Common myeloid progenitor, CD34-positive (primary cell): ENCODE results near the gene ACE2.

Experiments
- CTCF ChIA-PET: fragments of 350-600 bp; sonication (Branson Sonifier 250); formaldehyde crosslinking; loops from one replicate; lab custom pipeline; 2021; ENCODE audit warnings: antibody characterized with exemption; lab: Charles Lee
- POLR2A ChIA-PET: fragments of 350-600 bp; sonication (Branson Sonifier 250); formaldehyde crosslinking; loops from one replicate; lab custom pipeline; 2021; ENCODE audit warnings: antibody characterized with exemption; lab: Charles Lee
- DNase-seq, 3 donors: peaks; one replicate each; pipeline versions ENCODE4 v3.0.0 to v3.0.0-alpha.2; 2013
- H3K27ac ChIP-seq, 2 experiments: 1 replicate in 1 of 2; 2 replicates in 1 of 2; pipeline ENCODE4 v1.7.0; 2013; ENCODE audit warnings: inconsistent platforms in 2 of 2, low read length in 2 of 2, mild to moderate bottlenecking in 2 of 2, low read depth in 1 of 2, moderate library complexity in 1 of 2; ENCODE audit not compliant: severe bottlenecking in 2 of 2, insufficient read depth in 1 of 2, poor library complexity in 1 of 2
- H3K27me3 ChIP-seq, 5 experiments: replicated peaks in 2 of 5; 1 replicate in 3 of 5; 2 replicates in 2 of 5; pipeline versions ENCODE4 v1.6.1 to v1.7.0; 2013; ENCODE audit warnings: low read length in 4 of 5, mild to moderate bottlenecking in 2 of 5, moderate library complexity in 2 of 5, inconsistent platforms in 1 of 5; ENCODE audit not compliant: insufficient read depth in 5 of 5, control insufficient read depth in 4 of 5
- H3K36me3 ChIP-seq, 4 experiments: 1 replicate in 2 of 4; 2 replicates in 2 of 4; pipeline versions ENCODE4 v1.6.1 to v1.7.0; 2013; ENCODE audit warnings: low read length in 3 of 4, control low read depth in 1 of 4, mild to moderate bottlenecking in 1 of 4; ENCODE audit not compliant: control insufficient read depth in 4 of 4, insufficient read depth in 4 of 4
- H3K4me1 ChIP-seq, 4 experiments: 1 replicate in 3 of 4; 2 replicates in 1 of 4; pipeline versions ENCODE4 v1.6.1 to v1.7.1; 2013; ENCODE audit warnings: low read length in 3 of 4, mild to moderate bottlenecking in 3 of 4, control low read depth in 1 of 4, inconsistent platforms in 1 of 4, moderate library complexity in 1 of 4; ENCODE audit not compliant: control insufficient read depth in 4 of 4, insufficient read depth in 4 of 4; ENCODE audit errors: control extremely low read depth in 1 of 4
- H3K4me3 ChIP-seq, 7 experiments: 1 replicate in 4 of 7; 2 replicates in 3 of 7; pipeline versions ENCODE4 v1.5.1 to v1.7.0; 2013; ENCODE audit warnings: mild to moderate bottlenecking in 7 of 7, low read length in 6 of 7, moderate library complexity in 6 of 7, inconsistent platforms in 2 of 7, low read depth in 2 of 7, control low read depth in 1 of 7; ENCODE audit not compliant: insufficient read depth in 4 of 7, control insufficient read depth in 1 of 7; ENCODE audit errors: extremely low read depth in 1 of 7
- H3K9me3 ChIP-seq, 5 experiments: 1 replicate in 4 of 5; 2 replicates in 1 of 5; pipeline versions ENCODE4 v1.6.1 to v1.7.1; 2013; ENCODE audit warnings: low read length in 4 of 5, mild to moderate bottlenecking in 2 of 5, inconsistent platforms in 1 of 5, low read depth in 1 of 5, moderate library complexity in 1 of 5; ENCODE audit not compliant: control insufficient read depth in 4 of 5, insufficient read depth in 2 of 5; ENCODE audit errors: control extremely low read depth in 1 of 5
- WGBS: methylation state at CpG from one replicate; pipeline ENCODE4 v1.1.5; 2013; ENCODE audit not compliant: insufficient coverage; 5-methylcytosine and 5-hydroxymethylcytosine counted together

ACE2 gene

DNA sequence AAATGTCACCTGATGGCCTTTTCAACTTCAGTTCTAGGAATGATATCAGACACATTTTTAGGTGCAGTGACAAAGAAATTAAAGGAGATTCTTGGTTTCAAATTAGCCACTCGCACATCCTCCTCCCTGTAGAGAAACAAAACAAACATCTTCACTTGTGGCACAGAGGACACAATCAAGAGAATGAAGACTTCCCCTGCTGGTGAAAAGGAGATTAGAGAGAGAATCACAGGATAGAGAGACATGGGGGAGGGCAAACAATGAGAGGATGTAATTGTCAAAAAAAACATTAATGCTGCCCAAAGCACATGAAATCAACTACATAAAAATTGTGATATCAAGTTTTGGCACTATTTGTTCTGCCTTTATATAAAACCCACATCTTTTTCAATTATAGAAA, 34.5 kb downstream of the ACE2 start:
- WGBS = no CpG with 5 or more reads among the region's 1 CpG
- Histone ChIP-seq H3K9me3 (no peaks in the 10 kb centered on the region), H3K27me3 (peaks cover 0 to 21% (median 0%) of the 10 kb centered on the region in 5 experiments), H3K27ac (no peak overlapping the region), H3K4me3 (no peak overlapping the region), H3K36me3 (no peaks in the 10 kb centered on the region), H3K4me1 (peaks cover 0 to 2% (median 0%) of the 10 kb centered on the region in 4 experiments)
- peak in 2 of 3 donors; percentile 11 to 27 for DNase-seq
- ChIA-PET CTCF (interaction anchor here (1.5 to 3.5 kb wide), 5 partner anchors 13 to 97 kb away, joined by 4 to 32 read pairs (median 11); partner anchors contain the start of genes BMX and PIR), POLR2A (no interaction called here)

DNA sequence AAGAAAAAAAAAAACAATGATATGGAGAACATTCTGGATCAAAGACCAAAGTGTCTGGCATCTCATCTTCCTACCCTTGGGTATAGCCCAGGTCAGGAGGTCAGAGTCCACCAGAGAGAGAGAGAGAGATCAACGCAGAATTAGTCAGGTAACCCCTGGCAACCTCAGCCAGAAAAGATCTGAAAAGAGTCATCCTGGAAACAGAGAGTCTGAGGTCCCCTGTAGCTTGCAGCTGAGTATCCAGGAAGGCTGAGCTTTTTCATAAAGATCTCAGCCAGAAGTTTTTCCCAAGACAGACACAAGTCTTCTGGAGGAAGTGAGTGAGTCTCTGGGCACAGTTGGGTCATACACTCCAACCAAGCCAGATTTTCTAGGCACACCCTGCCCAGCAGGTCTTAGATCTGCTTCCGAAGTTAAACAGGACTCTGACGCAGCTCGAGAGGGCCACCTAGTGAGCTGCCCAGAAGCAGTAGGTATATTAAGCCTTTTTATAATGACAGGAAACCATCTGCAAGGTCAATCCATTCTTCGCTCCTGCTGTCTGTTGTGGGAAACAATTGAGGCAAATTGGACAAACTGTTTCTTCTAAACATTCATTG, 35.7 kb downstream of the ACE2 start:
- WGBS = 11% methylated on average over 4 of the region's 5 CpGs
- Histone ChIP-seq H3K36me3 (no peaks in the 10 kb centered on the region), H3K9me3 (no peaks in the 10 kb centered on the region), H3K27ac (no peak overlapping the region), H3K27me3 (peaks cover 0 to 19% (median 0%) of the 10 kb centered on the region in 5 experiments), H3K4me1 (peaks cover 0 to 2% (median 0%) of the 10 kb centered on the region in 4 experiments), H3K4me3 (no peak overlapping the region)
- POLR2A ChIA-PET = no interaction called here
- CTCF ChIA-PET = interaction anchor here (0.6 to 3.5 kb wide), 12 partner anchors 12 to 265 kb away, joined by 3 to 32 read pairs (median 4); partner anchors contain the start of genes BMX and PIR
- peak; percentile 52 to 70 (median 65) for DNase-seq

DNA sequence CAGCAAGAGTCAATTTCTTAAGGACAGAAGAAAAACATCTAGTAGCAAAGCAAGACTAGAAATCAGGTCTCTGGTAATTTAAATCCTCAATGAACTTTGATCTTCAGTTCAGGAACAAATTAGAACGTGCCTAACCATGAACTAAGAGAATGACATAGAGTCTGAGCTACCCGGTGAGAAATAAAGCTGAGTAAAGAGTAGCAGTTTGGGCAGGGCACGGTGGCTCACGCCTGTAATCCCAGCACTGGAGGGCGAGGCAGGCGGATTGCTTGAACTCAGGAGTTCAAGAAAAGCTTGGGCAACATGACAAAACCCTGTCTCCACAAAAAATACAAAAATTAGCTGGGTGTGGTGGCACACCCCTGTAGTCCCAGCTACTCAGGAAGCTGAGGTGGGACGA, 37.7 kb downstream of the ACE2 start:
- POLR2A ChIA-PET = no interaction called here
- CTCF ChIA-PET = interaction anchor here (1.0 to 1.1 kb wide), 3 partner anchors 46 to 92 kb away, joined by 3 to 4 read pairs (median 3); partner anchors contain the start of gene BMX
- no peak for DNase-seq
- Histone ChIP-seq H3K4me3 (no peak overlapping the region), H3K27me3 (peaks cover 0 to 27% (median 0%) of the 10 kb centered on the region in 5 experiments), H3K9me3 (no peaks in the 10 kb centered on the region), H3K4me1 (peaks cover 0 to 2% (median 0%) of the 10 kb centered on the region in 4 experiments), H3K27ac (no peak overlapping the region), H3K36me3 (no peaks in the 10 kb centered on the region)
- WGBS = 85% methylated on average over 7 of the region's 7 CpGs

DNA sequence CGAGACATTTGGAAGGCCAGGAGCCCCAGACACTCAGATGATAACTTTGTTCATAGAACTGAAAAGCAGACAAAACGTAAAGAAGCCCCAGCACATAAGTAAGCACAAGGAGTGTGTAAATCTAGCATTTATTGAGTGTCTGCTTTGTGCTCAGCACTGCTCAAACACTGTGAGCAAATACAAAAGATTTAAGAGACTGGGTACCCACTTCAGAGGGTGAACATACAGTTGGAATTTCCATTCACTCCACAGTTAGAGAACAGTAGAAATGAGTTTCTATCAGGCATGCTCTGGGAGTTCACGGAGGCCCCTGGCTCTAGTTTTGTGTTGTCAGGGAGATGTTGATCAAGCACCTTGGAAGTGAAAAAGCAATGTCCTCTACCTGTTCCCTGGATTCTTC, 39.8 kb downstream of the ACE2 start:
- H3K4me1 ChIP-seq = peaks cover 0 to 2% (median 0%) of the 10 kb centered on the region in 4 experiments
- DNase-seq = no peak
- 82% methylated on average over 3 of the region's 3 CpGs for WGBS
- ChIA-PET POLR2A (no interaction called here), CTCF (no interaction called here)
- H3K27me3 ChIP-seq = peaks cover 0 to 19% (median 0%) of the 10 kb centered on the region in 5 experiments
- H3K36me3 ChIP-seq = no peaks in the 10 kb centered on the region
- H3K27ac ChIP-seq = no peak overlapping the region
- no peak overlapping the region for H3K4me3 ChIP-seq
- H3K9me3 ChIP-seq = no peaks in the 10 kb centered on the region

DNA sequence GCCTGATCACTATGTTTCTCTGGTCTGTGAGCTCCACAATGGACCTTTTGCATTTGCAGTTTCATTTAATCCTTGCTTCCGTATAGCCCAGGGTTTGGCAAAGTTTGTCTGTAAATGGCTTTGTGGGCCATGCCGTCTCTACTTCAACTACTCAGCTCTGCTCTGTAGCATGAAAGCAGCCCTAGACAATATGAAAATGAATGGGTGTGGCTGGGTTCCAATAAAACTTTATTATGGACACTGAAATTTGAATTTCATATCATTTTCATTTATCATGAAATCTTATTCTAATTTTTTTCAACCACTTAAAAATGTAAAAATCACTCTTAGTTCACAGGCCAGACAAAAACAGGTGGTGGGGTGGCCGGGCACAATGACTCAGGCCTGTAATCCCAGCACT, 41.5 kb downstream of the ACE2 start:
- CTCF ChIA-PET = interaction anchor here (1.9 kb wide), 1 partner anchor 59 kb away, joined by 7 read pairs; the partner anchor contains the start of gene BMX
- Histone ChIP-seq H3K27me3 (peaks cover 0 to 14% (median 0%) of the 10 kb centered on the region in 5 experiments), H3K4me1 (no peaks in the 10 kb centered on the region)

DNA sequence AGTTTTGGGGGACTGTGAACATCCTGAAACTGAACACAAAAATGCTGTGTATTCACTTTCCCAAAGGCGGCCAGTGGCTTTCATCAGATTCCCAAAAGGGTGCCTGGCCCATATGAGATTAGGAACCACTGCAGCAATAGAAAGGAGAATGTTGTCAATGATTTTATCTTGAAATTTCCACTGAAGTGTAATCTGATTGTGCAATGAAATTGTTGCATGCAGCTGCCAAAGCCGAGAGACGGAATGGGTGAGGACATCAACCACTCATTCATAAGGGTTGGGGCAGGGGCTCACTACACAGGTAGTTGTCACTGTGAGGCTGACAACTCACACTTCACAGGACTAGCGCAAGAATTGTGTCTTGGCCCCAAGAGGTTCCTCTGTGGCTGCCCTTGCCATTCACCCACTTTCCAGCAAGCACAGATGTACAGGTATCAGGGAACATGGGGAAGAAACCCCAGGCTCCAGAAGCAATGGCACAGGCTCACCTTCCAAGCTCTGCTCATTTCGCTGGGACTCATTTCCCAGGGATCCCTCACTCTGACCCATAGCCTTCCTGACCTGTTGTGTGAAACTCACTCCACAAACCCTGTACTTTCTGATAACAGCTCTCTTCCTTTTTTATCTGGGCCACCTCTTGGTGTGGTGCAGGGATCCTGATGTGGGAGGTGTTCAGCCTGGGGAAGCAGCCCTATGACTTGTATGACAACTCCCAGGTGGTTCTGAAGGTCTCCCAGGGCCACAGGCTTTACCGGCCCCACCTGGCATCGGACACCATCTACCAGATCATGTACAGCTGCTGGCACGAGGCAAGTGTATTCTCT, 51.4 kb downstream of the ACE2 start:
- CTCF ChIA-PET = no interaction called here
- POLR2A ChIA-PET = interaction anchor here (0.5 kb wide), 1 partner anchor 60 kb away, joined by 3 read pairs; no protein-coding TSS in a partner anchor
- Histone ChIP-seq H3K27me3 (peaks cover 0 to 31% (median 0%) of the 10 kb centered on the region in 5 experiments), H3K4me1 (no peaks in the 10 kb centered on the region), H3K36me3 (no peaks in the 10 kb centered on the region), H3K27ac (no peak overlapping the region), H3K4me3 (no peak overlapping the region), H3K9me3 (peaks cover 0 to 6% (median 0%) of the 10 kb centered on the region in 5 experiments)
- 70% methylated on average over 6 of the region's 8 CpGs for WGBS
- no peak for DNase-seq

More for the DNA sequence above, 41.5 kb downstream of the ACE2 start:
- H3K36me3 ChIP-seq = no peaks in the 10 kb centered on the region
- no peak overlapping the region for H3K4me3 ChIP-seq
- DNase-seq = no peak
- POLR2A ChIA-PET = no interaction called here
- 100% methylated on average over 1 of the region's 3 CpGs for WGBS
- H3K27ac ChIP-seq = no peak overlapping the region
- no peaks in the 10 kb centered on the region for H3K9me3 ChIP-seq
